ENCODE results near the gene RAD51B.

The RAD51B gene

DNA sequence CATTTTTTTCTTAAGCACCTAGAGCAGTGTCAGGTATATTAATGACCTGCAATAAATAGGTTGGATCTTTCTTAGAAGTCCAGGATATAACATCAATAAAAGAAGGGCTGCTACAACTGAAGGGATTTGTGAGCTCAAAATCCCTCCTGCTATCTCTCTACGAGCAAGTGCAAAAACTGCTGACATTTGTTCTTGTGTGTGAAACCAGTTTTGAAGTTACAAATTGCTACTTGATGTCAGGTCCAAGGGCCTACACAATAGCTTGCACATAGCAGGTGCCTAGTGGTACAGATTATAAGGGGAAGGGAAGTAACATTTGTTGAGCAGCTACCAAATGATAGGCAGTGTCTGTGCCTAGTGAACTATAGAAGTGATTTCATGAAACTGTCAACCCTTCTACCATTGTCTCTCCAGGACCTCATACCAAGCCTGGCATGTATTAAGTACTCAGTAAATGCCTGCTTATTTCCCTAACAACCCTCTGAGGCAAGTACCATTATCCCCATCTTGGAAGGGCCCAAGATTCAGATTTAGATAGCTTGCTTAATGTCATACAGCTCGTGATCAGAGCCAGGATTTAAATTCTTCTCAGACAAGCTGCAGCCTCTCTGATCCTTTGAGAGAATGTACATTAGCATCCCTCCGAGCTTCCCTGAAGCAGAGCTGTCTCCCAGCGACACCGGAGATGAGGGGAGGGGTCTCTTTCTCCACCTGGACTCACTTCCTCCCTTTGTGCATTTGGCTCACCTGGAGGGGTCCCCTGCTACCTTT, 673.0 kb downstream of the RAD51B start:
- DNase-seq (ENCODE audit: low read depth) = no peak

DNA sequence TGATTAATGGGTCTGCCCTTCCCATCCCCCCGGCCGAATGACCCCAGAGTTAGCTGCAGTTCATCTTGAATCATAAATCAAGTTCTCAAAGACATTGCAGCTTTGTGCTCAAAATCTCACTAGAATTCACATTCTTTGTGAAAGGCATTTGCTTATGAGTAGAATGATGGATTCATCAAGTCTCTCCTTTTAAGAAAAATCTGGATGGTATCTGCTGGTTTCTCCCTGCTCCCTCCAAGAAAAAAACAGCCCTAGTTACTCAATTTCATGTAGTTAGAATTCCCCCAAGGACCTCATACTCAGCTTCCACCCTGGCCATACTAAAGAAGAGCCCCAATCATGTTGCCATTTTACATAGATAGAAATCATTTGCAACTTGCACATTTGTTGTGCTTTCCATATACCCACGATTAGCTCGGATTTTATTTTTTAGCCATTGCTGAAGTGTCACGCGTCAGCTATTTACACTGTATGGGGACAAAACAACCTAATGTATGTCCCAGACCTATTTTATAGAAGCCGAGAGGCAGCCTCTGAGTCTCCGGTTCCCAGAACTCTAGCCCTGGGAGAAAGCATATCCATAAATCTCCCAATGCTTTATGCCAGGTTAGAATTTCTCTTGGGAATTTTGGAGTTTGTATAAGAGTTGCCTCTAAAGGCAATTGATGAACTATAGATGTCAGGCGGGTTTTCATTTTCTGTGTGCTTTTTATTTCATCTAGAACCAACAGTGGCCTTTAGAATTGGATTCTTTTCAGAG, 673.8 kb downstream of the RAD51B start:
- DNase-seq (ENCODE audit: low read depth) = no peak

DNA sequence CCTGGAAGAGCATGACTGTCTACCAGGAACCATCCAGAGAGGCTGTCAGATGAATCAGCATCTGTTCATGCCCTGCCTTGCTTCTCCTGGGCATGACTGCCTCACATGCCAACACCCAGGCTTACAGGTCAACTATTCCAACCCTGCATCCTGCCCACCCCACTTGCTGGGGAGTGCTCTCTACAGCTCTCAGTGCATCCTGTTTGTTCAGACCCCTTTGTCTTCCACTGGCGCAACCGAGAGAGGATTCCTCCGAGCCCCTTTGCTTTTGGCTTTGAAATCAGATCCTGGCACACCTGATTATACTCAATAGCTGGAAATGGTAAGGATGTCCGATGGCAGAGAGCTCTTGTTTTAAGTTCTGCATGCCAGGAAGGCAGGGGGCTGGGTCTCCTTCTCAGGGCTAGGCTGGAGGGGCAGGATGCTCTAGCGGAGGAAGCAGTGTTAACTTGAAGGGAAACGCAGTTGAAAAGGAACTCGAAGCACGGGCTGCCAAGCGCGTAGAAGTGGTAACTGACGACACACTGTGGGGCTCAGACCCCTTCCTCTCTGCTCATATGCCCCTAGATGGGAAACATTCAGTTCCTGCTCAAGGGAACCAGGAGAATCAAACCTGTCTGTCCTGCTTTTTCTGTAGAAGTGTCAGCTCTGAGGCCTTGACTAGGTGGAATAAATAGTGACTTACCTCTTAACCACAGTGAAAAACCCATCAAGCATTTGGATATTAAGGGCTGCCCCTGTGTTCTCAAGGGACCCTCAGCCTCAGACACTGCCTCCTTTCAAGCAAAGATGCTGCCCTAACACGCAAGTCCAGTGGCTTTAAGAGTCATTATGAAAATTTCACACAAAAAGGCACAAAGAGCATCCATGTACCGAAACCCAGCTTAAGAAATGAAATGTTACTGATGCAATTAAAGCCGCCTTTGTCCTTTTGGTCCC, 675.8 kb downstream of the RAD51B start:
- DNase-seq (ENCODE audit: low read depth) = no peak

DNA sequence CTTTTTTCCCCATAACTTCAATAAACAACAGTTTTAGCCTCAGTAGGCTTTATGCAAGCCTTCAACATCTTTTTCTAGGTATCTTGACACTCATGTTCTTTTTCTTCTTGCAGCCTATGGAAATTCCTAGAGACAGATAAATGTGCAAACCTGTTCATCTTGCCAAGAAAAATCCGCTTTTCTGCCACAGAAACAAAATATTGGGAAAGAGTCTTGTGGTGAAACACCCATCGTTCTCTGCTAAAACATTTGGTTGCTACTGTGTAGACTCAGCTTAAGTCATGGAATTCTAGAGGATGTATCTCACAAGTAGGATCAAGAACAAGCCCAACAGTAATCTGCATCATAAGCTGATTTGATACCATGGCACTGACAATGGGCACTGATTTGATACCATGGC, 677.4 kb downstream of the RAD51B start:
- no peak for DNase-seq (ENCODE audit: low read depth)

DNA sequence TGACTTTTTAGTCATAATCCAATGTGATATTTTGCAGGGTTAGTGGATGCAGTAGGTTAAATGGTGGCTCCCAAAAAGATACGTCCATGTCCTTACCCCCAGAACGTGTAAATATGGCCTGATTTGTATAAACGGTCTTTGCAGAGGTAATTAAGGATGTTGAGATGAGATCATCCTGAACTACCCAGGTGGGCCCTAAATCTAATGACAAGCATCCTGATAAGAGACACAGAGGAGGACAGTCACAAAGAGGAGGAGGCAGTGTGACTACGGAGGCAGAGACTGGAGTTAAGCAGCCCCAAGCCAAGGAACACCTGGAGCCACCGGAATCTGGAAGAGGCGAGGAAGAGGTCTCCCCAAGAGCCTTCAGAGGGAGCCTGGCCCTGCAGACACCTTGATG, 679.9 kb downstream of the RAD51B start:
- DNase-seq (ENCODE audit: low read depth) = no peak

DNA sequence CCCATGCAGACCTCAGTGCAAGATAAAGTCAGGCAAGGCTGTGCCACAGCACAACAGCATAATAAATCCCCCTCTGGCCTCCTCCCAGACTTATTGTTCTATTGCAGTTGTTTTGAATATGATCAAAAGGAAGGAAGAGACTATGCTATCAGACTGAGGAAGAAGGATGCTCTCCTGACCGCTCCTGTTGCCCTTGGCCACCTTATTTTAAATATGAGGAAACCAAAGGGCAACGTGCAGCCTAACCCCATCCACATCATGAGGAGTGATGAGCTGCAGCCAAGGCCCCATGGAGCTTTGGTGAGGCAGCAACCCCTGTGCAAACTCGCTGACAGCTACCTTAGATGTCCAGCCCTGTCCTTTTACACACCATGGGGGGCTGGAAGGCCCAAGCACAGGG, 681.6 kb downstream of the RAD51B start:
- DNase-seq (ENCODE audit: low read depth) = no peak

DNA sequence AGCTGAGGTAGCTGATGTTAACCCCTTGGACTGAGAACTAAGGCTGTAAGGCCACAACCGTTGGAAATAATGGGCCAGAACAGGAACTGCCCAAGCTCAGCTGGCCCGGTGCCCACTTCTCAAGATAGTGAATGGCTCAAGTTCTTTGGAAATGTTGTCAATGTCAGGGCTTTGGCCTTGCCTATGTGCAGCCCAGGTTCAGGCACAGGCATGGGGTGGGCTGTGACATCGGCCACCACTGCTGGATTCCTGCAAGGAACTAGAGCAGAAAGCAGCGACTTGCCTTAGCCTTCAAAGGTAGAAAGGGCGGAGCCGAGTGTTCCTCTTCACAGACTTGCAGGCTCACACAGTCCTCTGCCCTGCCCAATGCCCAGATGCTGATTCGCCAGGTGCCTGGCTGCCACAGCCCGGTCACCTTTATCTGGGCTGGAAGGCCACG, 682.1 kb downstream of the RAD51B start:
- no peak for DNase-seq (ENCODE audit: low read depth)

DNA sequence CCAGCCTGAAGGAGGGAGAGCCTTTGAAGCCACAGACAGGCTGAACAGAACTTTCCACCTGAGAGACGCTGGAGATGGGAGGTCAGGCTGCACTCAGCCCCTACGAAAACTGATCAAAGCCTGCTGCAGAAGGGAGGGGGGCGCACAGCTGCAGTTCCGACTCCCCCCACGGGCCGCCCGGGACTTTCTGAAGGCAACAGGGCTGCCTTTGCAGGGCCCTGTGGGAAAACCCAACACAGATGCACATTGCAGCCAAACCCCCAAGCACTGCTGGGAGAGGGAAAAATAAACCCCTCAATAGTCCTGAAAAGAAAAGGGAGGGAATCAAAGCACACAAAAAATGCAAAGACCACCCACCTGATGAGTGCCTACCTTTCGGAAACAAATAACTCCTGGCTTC, 682.7 kb downstream of the RAD51B start:
- DNase-seq (ENCODE audit: low read depth) = no peak

DNA sequence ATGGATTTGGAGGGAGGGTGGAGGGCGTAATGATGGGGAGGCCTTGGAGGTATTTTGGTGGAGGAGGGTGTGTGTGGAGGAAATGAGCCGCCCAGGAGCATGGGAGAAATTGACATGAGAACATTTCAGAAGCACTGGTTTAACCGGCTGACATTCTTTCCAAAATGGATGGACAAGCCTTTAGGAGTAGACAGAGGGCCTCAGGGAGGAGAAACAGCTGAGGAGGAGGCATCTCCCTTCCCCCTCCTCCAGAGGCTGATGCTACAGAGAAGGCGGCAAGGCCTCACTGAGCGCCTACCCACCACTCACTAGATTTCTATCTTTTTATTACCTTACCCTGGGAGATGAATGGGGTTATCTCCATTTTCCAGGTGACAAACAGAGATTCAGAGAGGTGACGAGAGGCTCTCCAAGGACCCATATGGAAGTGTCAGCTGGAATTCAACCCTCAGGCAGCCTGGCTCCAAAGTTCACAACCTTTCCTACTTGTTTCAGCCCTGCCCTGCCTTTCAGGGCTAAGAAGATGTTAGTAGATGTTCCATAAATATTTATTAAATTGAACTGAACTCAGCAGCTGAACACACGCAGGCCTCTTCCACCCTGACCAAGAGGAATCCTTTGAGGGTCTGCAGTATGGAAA, 683.7 kb downstream of the RAD51B start:
- no peak for DNase-seq (ENCODE audit: low read depth)

DNA sequence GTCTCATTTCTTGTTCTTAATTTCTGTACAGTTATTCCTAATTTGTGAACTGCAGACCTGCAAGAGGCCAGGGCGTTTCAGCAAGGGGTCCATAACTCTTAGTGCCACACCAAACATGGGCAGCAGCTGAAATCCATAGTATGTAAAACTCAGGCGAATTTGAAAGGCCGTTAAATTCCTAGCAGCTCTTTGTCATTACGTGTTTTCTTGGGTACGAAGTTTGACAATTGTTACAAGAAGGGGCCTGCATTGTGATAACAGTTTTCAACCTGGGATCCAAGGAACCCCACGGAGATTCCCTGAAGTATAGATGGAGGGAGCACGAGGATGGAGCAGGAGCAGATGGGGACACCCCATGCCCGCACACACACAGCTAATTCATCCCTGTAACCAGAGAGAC, 685.3 kb downstream of the RAD51B start:
- DNase-seq (ENCODE audit: low read depth) = no peak

DNA sequence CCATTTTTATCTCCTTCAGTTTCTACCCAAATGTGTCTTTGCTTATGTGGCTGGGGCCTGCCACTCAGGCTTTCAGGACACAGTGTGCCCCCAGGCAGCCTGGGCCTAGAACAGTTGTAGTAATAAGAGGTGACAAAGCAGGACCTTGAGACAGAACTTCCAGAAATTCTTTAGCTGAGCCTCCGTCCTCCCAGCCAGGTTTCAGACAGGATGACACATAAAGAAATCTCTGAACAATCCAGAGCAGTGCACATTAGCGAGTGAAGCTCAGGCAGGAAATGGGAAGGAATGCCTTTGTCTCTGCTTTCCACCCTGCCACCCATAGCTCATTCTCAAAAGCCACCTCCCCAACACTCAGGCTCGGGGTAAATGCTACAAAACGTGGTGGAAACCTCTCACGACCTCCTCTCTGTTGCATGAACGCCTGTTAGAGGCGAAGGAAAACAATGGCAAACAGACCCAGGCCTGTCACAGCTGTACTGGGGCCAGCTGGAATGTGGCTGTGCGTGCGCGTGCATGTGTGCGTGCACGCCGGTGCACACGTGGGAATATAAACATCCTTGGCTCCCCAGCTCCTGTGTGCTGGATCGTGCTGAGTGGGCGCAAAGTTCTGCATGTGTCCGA, 686.6 kb downstream of the RAD51B start:
- no peak for DNase-seq (ENCODE audit: low read depth)

DNA sequence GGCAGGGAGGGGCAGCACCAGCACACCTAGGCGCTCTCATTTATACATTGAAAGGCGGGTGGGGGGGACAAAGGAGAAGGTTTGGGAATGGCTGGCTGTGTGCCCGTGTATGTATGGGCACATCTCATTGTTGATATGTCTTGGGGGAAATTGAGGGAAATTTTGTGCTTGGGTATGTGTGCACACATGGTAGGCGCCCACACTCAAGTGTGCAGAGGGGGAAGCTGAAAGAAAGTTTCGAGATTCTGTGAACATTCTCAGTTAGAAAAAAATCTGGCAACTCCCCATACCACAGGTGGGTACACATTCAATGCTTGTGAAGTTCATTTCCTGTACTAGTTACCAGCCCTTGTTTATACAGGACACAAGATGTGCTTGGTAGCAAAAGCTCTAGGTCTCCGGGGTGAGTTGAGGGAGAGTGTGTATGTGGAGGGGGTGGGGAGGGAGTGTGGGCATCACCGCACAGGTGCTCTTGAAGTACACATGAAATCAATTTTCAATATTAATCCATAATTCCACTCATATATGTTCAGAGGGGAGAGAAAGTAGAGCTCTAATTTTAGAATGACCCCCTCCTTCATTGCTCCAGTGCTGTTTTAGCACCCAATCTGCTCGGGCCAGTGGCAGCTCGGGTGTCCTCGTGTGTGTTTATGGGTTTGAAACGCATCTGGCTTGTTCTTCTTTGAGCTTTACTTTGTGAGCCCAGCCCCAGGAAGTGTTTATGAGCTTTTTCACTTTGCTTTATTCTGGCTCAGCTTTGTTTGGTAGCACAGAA, 687.3 kb downstream of the RAD51B start:
- DNase-seq (ENCODE audit: low read depth) = no peak

DNA sequence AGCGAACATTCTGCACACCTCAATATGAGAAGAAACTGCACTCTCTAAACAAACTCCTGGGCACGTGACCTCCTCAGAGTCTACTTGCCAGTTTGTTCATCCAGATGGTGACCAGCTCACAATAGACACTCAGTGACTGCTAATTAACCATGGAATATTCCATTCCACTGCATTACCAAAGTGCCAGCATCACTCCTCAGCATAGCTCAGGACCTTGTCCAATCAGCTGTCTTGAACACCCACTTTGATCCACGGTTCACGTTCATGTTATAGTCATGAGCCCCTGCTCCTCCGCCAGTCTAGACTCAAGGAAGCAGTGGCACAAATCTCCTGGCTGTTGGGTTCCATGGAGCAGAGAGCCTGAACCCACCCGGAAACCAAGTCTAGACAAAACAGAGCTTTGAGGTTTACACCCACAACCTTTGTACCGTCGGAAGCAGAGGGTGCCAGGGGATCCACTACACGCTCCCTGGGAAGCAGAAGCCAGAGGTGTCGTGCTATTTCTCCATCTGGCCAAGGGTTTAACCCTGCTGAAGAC, 688.0 kb downstream of the RAD51B start:
- DNase-seq (ENCODE audit: low read depth) = no peak

DNA sequence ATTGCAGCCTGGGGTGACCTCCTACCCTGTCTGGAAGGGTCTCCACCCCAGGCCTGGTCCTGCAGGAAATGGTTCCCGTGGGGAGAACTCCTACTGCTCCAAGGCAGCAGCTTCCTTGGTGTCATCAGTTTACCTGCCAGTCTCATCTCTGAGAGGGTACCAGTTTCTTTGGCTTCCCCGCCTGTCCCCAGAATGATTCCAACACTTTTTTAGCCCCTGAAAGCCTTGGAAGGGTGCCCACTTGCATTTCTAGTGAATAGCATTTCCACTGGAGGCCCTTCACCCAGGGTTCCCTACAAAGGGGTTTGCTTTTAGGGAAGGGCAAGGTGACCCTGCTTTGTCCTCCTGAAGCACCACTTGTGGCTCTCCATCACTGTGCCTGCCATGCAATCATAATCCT, 689.0 kb downstream of the RAD51B start:
- no peak for DNase-seq (ENCODE audit: low read depth)

DNA sequence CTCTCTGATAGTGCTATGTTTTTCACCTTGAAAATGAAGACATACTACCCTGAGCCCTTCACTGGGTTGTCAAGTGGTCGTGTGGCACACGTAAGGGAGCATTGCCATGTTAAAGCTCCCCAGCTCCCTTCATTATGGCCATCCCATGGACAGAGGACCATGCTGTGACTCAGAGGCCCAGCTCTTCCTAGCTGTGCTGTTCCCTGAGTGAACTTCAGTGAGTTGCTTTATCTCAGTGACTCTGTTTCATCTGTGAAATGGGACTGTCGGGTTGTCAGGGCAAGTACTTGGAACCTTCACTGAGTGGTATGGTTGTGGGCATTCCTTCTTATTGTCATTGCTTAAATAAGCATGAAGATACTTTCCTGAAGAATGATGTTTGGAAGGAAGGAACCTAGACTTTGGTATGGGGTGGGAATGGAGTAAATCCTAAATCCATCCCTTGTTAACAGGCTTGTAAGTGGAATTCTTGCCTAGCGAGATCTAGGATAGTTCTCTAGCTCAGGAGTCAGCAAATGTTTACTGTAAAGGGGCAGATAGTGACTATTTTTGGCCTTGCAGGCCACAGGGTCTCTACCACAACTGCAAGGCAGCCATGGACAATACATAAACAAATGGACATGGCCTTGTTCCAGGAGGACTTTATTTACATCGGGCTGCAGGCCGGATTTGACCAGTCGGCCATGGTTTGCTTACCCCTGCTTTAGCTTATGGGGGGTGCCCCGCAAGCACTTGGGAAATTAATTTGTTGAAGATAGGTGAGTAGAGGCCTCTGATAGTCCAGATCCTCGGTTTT, 689.8 kb downstream of the RAD51B start:
- DNase-seq (ENCODE audit: low read depth) = no peak

DNA sequence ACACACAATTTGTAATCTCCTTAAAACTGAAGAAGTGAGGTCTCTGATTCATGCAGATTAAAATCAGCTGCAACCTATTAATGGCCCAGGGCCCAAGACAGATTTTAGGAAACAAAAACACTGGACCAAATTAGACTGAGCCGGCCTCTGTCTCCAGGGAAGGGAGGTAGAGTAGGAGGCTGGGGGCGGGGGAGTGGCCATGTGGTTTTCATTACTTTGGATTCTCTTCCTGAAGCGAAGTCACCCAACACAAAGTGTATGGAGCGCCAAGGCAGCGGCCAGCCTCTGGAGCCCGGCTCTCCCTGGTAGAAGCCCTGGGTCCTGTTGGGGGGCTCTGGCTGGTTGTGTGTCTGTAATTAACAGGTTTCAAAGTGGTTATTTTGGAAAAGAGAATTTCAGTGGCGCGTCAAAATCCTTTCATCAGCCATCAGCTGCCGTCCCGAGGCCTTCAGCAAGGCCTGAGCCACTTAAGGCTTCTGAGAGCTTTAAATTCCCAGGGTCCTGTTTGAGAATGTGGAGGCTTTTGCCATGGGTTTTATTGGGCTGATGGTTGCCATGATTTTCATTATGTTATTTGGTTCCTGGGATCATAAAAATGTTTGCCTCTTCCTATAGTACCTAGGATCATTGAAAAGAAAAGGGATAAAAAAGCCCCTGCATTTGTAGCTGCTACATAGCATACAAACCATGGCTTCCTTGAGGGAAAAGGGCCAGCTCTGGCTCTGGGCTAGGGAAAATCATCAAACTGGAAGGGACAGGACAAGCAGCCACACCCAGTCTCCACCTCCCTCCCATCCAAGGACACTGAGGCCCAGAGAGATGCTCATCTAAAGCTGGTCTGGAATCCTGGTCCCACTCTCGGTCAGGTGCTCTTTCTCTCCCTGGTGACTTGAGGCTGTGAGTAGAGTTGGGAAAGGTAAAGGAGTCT, 690.9 kb downstream of the RAD51B start:
- peak; percentile 88 for DNase-seq (ENCODE audit: low read depth)

DNA sequence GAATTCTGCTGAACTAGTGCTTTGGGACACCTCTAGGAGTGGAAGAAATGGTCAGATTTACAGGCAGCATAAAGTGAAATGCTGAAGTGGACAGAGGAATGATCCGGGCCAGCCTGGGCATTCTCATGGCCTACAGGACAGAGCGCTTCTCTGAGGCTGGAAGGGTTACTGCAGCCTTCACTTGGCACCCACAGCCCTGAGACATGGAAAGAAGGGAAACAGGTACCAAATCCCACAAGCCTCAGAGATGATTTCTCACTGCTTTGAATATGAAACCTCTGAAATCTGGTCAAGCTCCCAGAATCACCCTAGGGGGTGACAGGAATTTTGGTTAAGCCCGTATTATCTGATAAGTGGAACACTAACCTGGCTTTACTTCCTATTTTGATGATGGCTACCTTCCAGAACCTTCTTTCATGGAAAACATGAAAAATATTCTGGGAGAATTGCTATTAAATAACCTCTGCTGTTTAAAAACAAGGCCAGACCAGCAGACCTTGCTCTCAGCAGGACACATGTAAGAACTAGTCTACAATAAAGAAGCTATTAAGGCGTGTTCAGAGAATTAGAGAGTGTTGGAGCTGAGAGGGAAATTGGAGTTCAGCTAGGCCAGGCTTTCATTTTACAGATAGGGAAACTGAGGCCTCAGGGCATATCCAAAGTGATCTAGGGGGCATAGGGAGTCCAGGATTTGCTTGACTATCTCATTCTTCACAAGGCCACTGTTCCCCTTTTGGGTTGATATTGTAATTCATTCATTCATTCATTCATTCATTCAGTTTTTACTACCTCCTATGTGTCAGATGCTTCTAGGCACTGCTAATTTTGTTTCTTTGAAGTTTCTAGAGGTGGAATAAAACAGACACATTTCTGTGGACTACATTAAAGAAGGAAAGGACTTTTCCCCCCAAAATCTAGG, 691.8 kb downstream of the RAD51B start:
- no peak for DNase-seq (ENCODE audit: low read depth)

All from stromal cell of bone marrow (primary cell).